ENCODE results near the gene BPIFB1. TPM values are rescaled to one million over a fixed set of nuclear protein-coding genes. Genes with fewer than 3 reads are reported as not detected.

BPIFB1 gene
- polyA plus RNA-seq (2011; rRNA removed) = not detected in 2 replicates
- polyA minus RNA-seq (2011; rRNA and poly(A)+ RNA removed) = not detected in 2 replicates

- no peak for TF ChIP-seq CTCF (IDR thresholded peaks at IDR 0.05; ENCODE audit: insufficient read depth, low read depth, low read length)
- no peak for DNase-seq (ENCODE audit: low read depth)
- ChIA-PET POLR2A (no interaction called here), CTCF (interaction anchor here (1.4 kb wide), 1 partner anchor 16 kb away, joined by 3 read pairs; no protein-coding TSS in a partner anchor)
- Histone ChIP-seq H3K36me3 (ENCODE audit: control insufficient read depth, insufficient read depth, low read length) (no peaks in the 10 kb centered on the region), H3K4me3 (ENCODE audit: low read depth, low read length) (no peak within 1 kb of the TSS), H3K27me3 (ENCODE audit: control insufficient read depth, insufficient read depth, low read length) (peaks cover 13% of the 10 kb centered on the region)
Observed at GRCh38 chr20:33282991-33283555, at the start of gene BPIFB1. Gene BPIFB1, plus strand, starts transcription at chr20:33283214. Its CDS starts 2,860 bp downstream, at chr20:33286074.

- no peak for TF ChIP-seq CTCF (IDR thresholded peaks at IDR 0.05; ENCODE audit: insufficient read depth, low read depth, low read length)
- POLR2A ChIA-PET = no interaction called here
- CTCF ChIA-PET = interaction anchor here (0.6 kb wide), 1 partner anchor 14 kb away, joined by 3 read pairs; no protein-coding TSS in a partner anchor
- DNase-seq (ENCODE audit: low read depth) = no peak
- no peak overlapping the region for H3K4me3 ChIP-seq (ENCODE audit: low read depth, low read length)
- no peaks in the 10 kb centered on the region for H3K36me3 ChIP-seq (ENCODE audit: control insufficient read depth, insufficient read depth, low read length)
- H3K27me3 ChIP-seq (ENCODE audit: control insufficient read depth, insufficient read depth, low read length) = peaks cover 2% of the 10 kb centered on the region; the same call in 1 of the 2 replicates
Observed at GRCh38 chr20:33234050-33234449, 49.0 kb upstream of the BPIFB1 start.

GRCh38 chr20:33235696-33236095, 47.3 kb upstream of the BPIFB1 start, which contains the start of gene BPIFA1:
Gene BPIFA1, plus strand, starts transcription at chr20:33235996. Its CDS starts 1,716 bp downstream, at chr20:33237712.
- TF ChIP-seq CTCF (IDR thresholded peaks at IDR 0.05; ENCODE audit: insufficient read depth, low read depth, low read length) = no peak
- Histone ChIP-seq H3K27me3 (ENCODE audit: control insufficient read depth, insufficient read depth, low read length) (peaks cover 2% of the 10 kb centered on the region; the same call in 1 of the 2 replicates), H3K36me3 (ENCODE audit: control insufficient read depth, insufficient read depth, low read length) (no peaks in the 10 kb centered on the region), H3K4me3 (ENCODE audit: low read depth, low read length) (no peak within 1 kb of the TSS)
- ChIA-PET CTCF (interaction anchor here (1.5 kb wide), 1 partner anchor 11 kb away, joined by 3 read pairs; no protein-coding TSS in a partner anchor), POLR2A (no interaction called here)
- no peak for DNase-seq (ENCODE audit: low read depth)

- DNase-seq (ENCODE audit: low read depth) = no peak
- Histone ChIP-seq H3K4me3 (ENCODE audit: low read depth, low read length) (no peak overlapping the region), H3K36me3 (ENCODE audit: control insufficient read depth, insufficient read depth, low read length) (no peaks in the 10 kb centered on the region), H3K27me3 (ENCODE audit: control insufficient read depth, insufficient read depth, low read length) (peaks cover 2% of the 10 kb centered on the region; the same call in 1 of the 2 replicates)
- ChIA-PET POLR2A (no interaction called here), CTCF (interaction anchor here (1.5 kb wide), 1 partner anchor 10 kb away, joined by 3 read pairs; no protein-coding TSS in a partner anchor)
- TF ChIP-seq CTCF (IDR thresholded peaks at IDR 0.05; ENCODE audit: insufficient read depth, low read depth, low read length) = no peak
Observed at GRCh38 chr20:33236351-33236750, 46.7 kb upstream of the BPIFB1 start.

- ChIA-PET POLR2A (no interaction called here), CTCF (interaction anchor here (0.6 kb wide), 1 partner anchor 120 kb away, joined by 3 read pairs; no protein-coding TSS in a partner anchor)
- H3K36me3 ChIP-seq (ENCODE audit: control insufficient read depth, insufficient read depth, low read length) = no peaks in the 10 kb centered on the region
- H3K4me3 ChIP-seq (ENCODE audit: low read depth, low read length) = no peak overlapping the region
- no peak for TF ChIP-seq CTCF (IDR thresholded peaks at IDR 0.05; ENCODE audit: insufficient read depth, low read depth, low read length)
- DNase-seq (ENCODE audit: low read depth) = no peak
- peaks cover 2% of the 10 kb centered on the region; the same call in 1 of the 2 replicates for H3K27me3 ChIP-seq (ENCODE audit: control insufficient read depth, insufficient read depth, low read length)
Observed at GRCh38 chr20:33237989-33238388, 45.0 kb upstream of the BPIFB1 start.

Data from BJ (cell line).